ENCODE results near the gene SLC4A4. TPM values are rescaled to one million over a fixed set of nuclear protein-coding genes. Genes with fewer than 3 reads are reported as not detected.

Gene SLC4A4
- polyA plus RNA-seq, 1 of the 3 experiments (the other 2 are of a cell fraction), result not detected

GRCh38 chr4:71355971-71356370 lies 17.2 kb downstream of the SLC4A4 start:
- Histone ChIP-seq H2AFZ (ENCODE audit: low read depth) (no peak overlapping the region), H3K9me2 (no peaks in the 10 kb centered on the region), H3K27me3 (ENCODE audit: insufficient read depth) (no peaks in the 10 kb centered on the region), H3F3A (replicated peaks; ENCODE audit: insufficient read depth) (no peaks in the 10 kb centered on the region), H3K4me2 (no peak overlapping the region), H3K4me1 (ENCODE audit: control insufficient read depth in 1 of 2, insufficient read depth in 2 of 2, low read depth in 1 of 2, low read length in 1 of 2) (no peaks in the 10 kb centered on the region), H3K79me2 (ENCODE audit: insufficient read depth) (no peaks in the 10 kb centered on the region), H3K27ac (ENCODE audit: low read depth in 2 of 2, low read length in 1 of 2) (no peak overlapping the region), H3K36me3 (replicated peaks in 1 of 2; ENCODE audit: control insufficient read depth in 1 of 2, insufficient read depth in 2 of 2, low read length in 1 of 2) (no peaks in the 10 kb centered on the region), H3K9me3 (no peaks in the 10 kb centered on the region), H3K4me3 (ENCODE audit: low read depth in 2 of 2, low read length in 1 of 2) (no peak overlapping the region), H4K20me1 (ENCODE audit: insufficient read depth) (no peaks in the 10 kb centered on the region), H3K9ac (no peak overlapping the region)
- TF ChIP-seq POLR2AphosphoS5 (IDR thresholded peaks at IDR 0.05; ENCODE audit: low read depth, low read length) (no peak), TCF12 (IDR thresholded peaks at IDR 0.05) (no peak), EZH2phosphoT487 (IDR thresholded peaks at IDR 0.05; ENCODE audit: borderline replicate concordance, low read depth) (no peak), MXI1 (IDR thresholded peaks at IDR 0.05; ENCODE audit: low read depth, low read length) (no peak), MEF2A (IDR thresholded peaks at IDR 0.05; ENCODE audit: borderline replicate concordance, low read depth) (no peak), FOXM1 (IDR thresholded peaks at IDR 0.05; ENCODE audit: low read depth) (no peak), SMC3 (IDR thresholded peaks at IDR 0.05; ENCODE audit: low read depth, low read length) (no peak), MAX (IDR thresholded peaks at IDR 0.05; ENCODE audit: low read depth) (no peak), CTCF (IDR thresholded peaks at IDR 0.05) (no peak), RAD21 (IDR thresholded peaks at IDR 0.05; ENCODE audit: low read length) (no peak), RCOR1 (IDR thresholded peaks at IDR 0.05; ENCODE audit: low read length) (no peak), USF2 (IDR thresholded peaks at IDR 0.05; ENCODE audit: borderline replicate concordance, low read depth, low read length) (no peak), ZBTB33 (IDR thresholded peaks at IDR 0.05; ENCODE audit: borderline replicate concordance, low read depth) (no peak), FOSL2 (IDR thresholded peaks at IDR 0.05; ENCODE audit: borderline replicate concordance, low read depth) (no peak)
- no peak for DNase-seq
- CTCF ChIA-PET, result no interaction called here
- POLR2A ChIA-PET, result no interaction called here
